ENCODE measurements around the gene KLF15.

- TF ChIP-seq CTCF (IDR thresholded peaks at IDR 0.05), result no peak
- no peak for TF ChIP-seq GATA3 (IDR thresholded peaks at IDR 0.05; ENCODE audit: borderline replicate concordance)
- TF ChIP-seq EHMT2 (IDR thresholded peaks at IDR 0.05; ENCODE audit: low read depth), result no peak
- TF ChIP-seq POLR2A (IDR thresholded peaks at IDR 0.05; ENCODE audit: low read length), result no peak
- TF ChIP-seq EP300 (IDR thresholded peaks at IDR 0.05), result no peak
- no peak for TF ChIP-seq HDAC2 (IDR thresholded peaks at IDR 0.05)
- no peak for TF ChIP-seq RARB (CRISPR knock-in tag; IDR thresholded peaks at IDR 0.05)
- TF ChIP-seq POLR2AphosphoS2 (conservative IDR thresholded peaks at IDR 0.05; ENCODE audit: low read length), result no peak
- TF ChIP-seq HES2 (IDR thresholded peaks at IDR 0.05), result no peak
- no peak for TF ChIP-seq PBX3 (IDR thresholded peaks at IDR 0.05)
- TF ChIP-seq REST (IDR thresholded peaks at IDR 0.05), result no peak
- no peak for TF ChIP-seq CBX2 (IDR thresholded peaks at IDR 0.05; ENCODE audit: borderline replicate concordance, low read depth)
- TF ChIP-seq MAZ (IDR thresholded peaks at IDR 0.05; ENCODE audit: borderline replicate concordance, low read depth, low read length), result no peak
These were observed 21.1 kb upstream of the KLF15 start for GRCh38 chr3:126378341-126378751.
